Skeletal muscle satellite cell (primary cell): Measurements from ENCODE around the gene JADE2.
"Not testable (repeated sequence)": the region's sequence is repeated elsewhere in the genome, so short reads cannot be mapped to it uniquely, and the experiment has no call there.

Source experiments
- H3K27me3 ChIP-seq: 2 replicates; pipeline ENCODE4 v1.7.0; 2013; ENCODE audit warnings: low read length; ENCODE audit not compliant: control insufficient read depth, insufficient read depth
- H3K36me3 ChIP-seq: 2 replicates; pipeline ENCODE4 v1.7.0; 2013; ENCODE audit warnings: mild to moderate bottlenecking, control low read depth, low read length; ENCODE audit not compliant: insufficient read depth
- H3K4me1 ChIP-seq: 2 replicates; pipeline ENCODE4 v1.7.0; 2013; ENCODE audit warnings: low read length; ENCODE audit not compliant: control insufficient read depth, insufficient read depth
- H3K4me2 ChIP-seq: 2 replicates; pipeline ENCODE4 v1.7.0; 2013; ENCODE audit warnings: mild to moderate bottlenecking, low read length
- H3K4me3 ChIP-seq: 2 replicates; pipeline ENCODE4 v1.7.0; 2013; ENCODE audit warnings: low read length
- H3K9ac ChIP-seq: 2 replicates; pipeline ENCODE4 v1.7.0; 2013; ENCODE audit warnings: mild to moderate bottlenecking, low read depth, low read length, moderate library complexity
- H3K9me3 ChIP-seq: replicated peaks from 2 replicates; pipeline ENCODE4 v1.7.0; 2013; ENCODE audit warnings: mild to moderate bottlenecking, control low read depth, low read length

The JADE2 gene

DNA sequence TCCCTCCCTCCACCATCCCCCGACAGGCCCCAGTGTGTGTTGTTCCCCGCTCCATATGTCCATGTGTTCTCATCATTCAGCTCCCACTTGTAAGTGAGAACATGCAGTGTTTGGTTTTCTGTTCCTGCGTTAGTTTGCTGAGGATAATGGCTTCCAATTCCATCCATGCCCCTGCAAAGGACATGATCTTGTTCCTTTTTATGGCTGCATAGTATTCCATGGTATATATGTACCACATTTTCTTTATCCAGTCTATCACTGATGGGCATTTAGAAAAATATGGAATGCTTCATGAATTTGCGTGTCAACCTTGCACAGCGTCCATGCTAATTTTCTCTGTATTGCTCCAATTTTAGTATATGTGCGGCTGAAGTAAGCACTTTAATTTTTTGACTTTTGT lies 25.6 kb upstream of the JADE2 start:
- peaks cover 19% of the 10 kb centered on the region for H3K4me1 ChIP-seq
- not testable (repeated sequence) for H3K4me3 ChIP-seq, H3K9me3 ChIP-seq, H3K27me3 ChIP-seq, H3K36me3 ChIP-seq, H3K9ac ChIP-seq, H3K4me2 ChIP-seq

DNA sequence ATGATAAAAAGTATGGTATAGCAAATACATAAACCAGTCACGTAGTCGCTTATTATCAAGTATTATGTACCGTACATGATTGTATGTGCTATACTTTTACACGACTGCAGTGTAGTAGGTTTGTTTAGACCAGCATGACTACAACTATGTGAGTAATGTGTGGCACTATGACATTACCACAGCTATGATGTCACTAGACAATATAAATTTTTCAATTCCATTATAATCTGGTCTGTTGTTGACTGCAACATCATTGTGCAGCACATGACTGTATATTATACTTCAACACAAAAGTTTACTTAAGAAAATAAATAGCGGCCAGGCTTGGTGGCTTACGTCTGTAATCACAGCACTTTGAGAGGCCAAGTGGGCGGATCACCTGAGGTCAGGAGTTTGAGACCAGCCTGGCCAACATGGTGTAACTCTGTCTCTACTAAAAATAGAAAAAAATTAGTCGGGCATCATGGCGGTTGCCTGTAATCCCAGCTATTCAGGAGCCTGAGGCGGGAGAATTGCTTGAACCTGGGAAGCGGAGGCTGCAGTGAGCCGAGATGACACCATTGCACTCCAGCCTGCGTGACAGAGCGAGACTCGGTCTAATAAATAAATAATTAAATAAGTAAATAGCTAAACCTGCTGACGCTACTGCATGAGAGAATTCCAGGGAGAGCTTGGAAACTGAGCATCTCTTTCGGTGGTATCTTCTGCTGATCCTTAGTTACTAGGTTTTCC lies 24.6 kb upstream of the JADE2 start:
- Histone ChIP-seq H3K9me3 (no peaks in the 10 kb centered on the region), H3K4me1 (peaks cover 19% of the 10 kb centered on the region), H3K36me3 (no peaks in the 10 kb centered on the region), H3K27me3 (no peaks in the 10 kb centered on the region), H3K9ac (no peak overlapping the region), H3K4me3 (no peak overlapping the region), H3K4me2 (no peak overlapping the region)

DNA sequence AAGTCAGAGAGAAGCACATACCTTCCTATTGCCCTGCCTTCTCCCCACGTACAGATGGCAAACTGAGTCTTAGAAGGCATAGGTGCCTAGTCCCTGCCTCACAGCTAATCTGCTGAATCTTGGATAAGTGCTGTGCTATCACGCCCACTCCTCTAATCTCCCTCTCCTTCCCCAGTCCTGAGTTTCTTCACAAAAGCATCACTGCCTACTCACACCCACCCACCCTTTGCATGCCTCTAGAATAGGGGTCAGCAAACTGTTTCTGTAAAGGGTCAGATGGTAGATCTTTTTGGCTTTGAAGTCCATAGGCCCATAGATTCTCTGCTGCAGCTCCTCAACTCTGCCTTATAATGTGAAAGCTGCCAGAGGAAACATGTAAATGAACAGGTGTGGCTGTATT lies 23.2 kb upstream of the JADE2 start:
- no peak overlapping the region for H3K4me3 ChIP-seq
- no peaks in the 10 kb centered on the region for H3K9me3 ChIP-seq
- peaks cover 29% of the 10 kb centered on the region for H3K4me1 ChIP-seq
- no peak overlapping the region for H3K9ac ChIP-seq
- no peak overlapping the region for H3K4me2 ChIP-seq
- no peaks in the 10 kb centered on the region for H3K36me3 ChIP-seq
- no peaks in the 10 kb centered on the region for H3K27me3 ChIP-seq

DNA sequence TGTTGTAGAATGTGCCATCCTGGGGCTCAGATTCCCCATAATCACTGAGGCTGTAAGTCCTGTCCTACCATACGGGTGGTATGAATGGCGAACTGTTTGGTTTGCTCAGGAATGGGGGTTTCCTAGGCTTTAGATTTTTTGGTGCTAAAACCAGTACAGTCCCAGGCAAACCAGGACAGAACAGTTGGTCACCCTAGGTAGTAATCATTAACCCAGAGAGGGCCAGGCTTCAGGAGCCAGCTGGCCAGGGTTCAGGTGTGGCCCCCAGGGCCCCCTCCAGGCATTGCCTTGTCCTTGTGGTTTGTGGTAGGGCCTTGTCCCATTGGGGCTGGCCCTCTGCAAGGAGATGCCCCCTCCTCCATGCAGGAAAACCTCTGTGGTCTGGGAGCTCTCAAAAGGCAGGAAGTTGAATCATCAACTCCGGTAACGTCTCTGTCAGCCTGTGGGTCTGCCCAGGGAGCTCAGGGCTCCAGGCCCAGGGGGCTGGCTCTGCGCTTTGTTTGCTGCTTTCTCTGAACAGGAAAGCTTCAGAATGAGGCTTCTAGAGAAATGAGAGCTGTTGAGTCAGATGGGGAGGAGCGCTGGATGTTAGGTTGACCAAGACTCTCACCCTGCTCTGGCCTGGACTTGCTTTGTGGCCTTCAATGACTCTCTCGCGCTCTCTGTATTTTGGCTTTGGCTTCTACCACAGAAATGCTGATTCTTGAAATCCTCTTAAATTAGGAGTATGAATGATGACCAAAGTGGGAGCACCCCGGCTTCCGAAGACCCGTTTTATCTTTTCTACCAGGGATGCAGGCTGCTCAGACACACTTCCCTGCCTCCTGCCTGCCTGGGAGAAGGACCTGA lies 22.2 kb upstream of the JADE2 start:
- Histone ChIP-seq H3K36me3 (no peaks in the 10 kb centered on the region), H3K4me2 (peak overlapping the region; percentile 44), H3K4me3 (no peak overlapping the region), H3K27me3 (no peaks in the 10 kb centered on the region), H3K4me1 (peaks cover 29% of the 10 kb centered on the region), H3K9ac (peak overlapping the region; percentile 72), H3K9me3 (no peaks in the 10 kb centered on the region)

DNA sequence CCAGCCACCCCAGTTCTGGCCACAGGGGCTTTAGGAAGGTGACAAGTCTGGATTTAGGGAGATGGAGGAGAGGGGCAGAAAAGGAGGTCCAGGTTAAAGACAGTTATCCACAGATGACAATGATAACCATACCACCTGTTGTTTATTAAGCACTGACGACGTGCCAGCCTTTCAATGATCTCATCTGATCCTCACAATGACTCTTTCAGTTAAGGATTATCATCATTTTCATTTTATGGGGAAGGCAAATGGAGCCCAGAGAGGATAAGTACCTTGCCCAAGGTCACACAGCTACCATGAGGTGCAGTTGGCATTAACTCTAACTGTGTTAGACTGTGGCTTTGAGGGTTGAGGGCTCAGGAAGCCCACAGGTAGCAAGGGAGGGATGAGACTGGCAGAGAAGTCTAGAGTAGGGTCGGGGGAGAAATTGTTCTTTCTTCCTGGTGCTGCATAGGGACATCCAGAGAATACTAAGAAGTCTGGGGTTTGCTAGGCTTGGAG lies 21.5 kb upstream of the JADE2 start:
- H3K4me2 ChIP-seq: peak overlapping the region; percentile 37
- H3K4me1 ChIP-seq: peaks cover 31% of the 10 kb centered on the region
- no peak overlapping the region for H3K4me3 ChIP-seq
- no peaks in the 10 kb centered on the region for H3K36me3 ChIP-seq
- H3K9me3 ChIP-seq: no peaks in the 10 kb centered on the region
- no peaks in the 10 kb centered on the region for H3K27me3 ChIP-seq
- peak overlapping the region; percentile 72 for H3K9ac ChIP-seq

DNA sequence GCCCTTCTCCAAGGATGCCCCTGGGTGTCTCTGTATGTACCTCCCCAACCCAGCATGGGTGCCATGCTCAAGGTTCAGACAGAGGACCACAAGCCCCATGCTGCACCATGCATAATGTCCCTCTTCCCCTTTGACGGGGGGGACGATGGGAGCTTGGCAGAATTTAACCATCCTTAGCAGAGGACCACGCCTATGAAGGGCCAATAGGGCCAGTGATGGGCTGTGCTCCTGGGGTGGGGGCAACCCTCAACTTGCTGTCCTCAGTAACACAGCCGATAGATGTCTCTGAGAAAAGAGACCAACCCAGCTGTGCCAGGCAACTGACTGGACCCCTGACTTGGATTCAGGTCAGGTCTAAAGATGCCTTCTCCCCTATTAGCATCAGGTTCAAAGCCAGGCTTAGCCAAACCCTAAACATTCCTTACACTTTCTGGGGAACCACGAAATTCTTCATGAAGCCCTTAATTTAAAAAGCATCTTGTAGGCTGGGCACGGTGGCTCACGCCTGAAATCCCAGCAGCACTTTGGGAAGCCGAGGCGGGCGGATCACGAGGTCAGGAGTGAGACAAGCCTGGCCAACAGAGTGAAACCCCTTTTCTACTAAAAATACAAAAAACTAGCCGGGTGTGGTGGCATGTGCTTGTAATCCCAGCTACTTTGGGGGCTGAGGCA lies 20.7 kb upstream of the JADE2 start:
- peaks cover 39% of the 10 kb centered on the region for H3K4me1 ChIP-seq

DNA sequence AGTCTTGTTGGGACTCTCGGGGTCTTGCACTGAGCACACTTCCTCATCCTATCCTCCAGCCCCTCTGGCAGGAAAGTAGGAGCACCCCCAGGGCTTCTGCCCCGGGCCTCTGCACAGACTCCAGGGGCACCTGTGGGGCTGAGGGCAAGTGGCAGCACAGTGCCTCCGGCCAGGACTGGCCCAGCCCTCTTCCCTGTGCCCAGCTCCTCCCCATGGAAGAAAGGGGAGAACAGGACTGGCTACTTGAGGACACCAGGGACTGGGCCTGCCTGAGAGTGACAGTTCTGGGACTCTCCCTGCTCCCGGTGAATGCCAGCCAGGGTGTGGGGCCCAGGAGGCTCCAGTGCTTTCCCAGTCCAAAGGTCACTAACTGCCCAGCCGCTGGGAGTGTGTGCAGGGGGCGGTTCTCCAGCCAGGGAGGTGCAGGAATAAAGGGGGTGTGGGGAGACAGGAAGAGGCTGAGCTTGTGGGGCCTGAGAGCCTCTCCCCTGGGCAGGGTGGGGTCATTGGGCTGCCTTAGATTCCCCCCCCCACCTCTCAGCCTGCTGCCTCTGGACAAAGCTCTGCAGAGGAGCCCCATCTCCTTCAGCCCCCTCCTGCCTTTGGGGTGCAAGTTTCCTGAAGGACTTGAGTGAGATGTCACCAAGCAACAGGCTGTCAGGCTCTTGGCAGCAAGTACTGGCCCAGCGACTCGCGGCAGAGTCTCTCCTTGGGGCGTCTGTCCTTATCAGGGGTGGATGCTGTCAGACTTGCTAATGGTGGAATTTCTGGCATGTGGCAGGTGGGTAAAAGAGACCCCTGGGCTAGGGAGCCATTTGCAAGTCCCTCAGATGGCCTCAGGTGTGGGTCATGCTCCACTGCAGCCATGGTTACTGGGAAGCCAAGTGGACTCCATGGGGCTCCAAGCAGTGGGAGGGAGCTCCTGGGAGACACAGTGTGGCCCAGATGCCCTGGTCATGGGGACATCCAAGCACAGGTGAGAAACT lies 19.1 kb upstream of the JADE2 start:
- Histone ChIP-seq H3K9me3 (no peaks in the 10 kb centered on the region), H3K4me3 (no peak overlapping the region), H3K4me2 (no peak overlapping the region), H3K4me1 (peaks cover 54% of the 10 kb centered on the region), H3K36me3 (no peaks in the 10 kb centered on the region), H3K27me3 (no peaks in the 10 kb centered on the region), H3K9ac (no peak overlapping the region)

More for the DNA sequence above, 20.7 kb upstream of the JADE2 start:
- Histone ChIP-seq H3K27me3 (no peaks in the 10 kb centered on the region), H3K9me3 (no peaks in the 10 kb centered on the region), H3K36me3 (no peaks in the 10 kb centered on the region), H3K4me2 (no peak overlapping the region), H3K4me3 (no peak overlapping the region), H3K9ac (no peak overlapping the region)

DNA sequence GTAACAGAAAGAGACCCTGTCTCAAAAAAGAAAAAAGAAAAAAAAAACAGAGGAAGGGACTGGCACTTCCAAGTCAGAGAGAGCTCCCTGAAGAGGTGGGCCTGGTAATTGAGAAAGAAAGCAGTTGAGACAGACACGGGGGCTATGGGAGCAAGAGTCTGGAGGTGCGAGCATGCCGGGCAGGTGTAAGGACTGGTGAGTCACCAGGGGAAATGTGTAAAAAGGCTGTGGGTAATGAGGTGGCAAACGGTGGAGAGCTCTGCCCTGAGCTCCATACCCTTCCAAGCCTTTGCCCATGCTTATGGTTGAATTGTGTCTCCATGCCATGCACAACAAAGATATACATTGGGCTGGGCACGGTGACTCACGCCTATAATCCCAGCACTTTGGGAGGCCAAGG lies 18.0 kb upstream of the JADE2 start:
- Histone ChIP-seq H3K36me3 (no peaks in the 10 kb centered on the region), H3K4me3 (no peak overlapping the region), H3K9me3 (no peaks in the 10 kb centered on the region), H3K9ac (no peak overlapping the region), H3K27me3 (no peaks in the 10 kb centered on the region), H3K4me1 (peaks cover 65% of the 10 kb centered on the region), H3K4me2 (no peak overlapping the region)

DNA sequence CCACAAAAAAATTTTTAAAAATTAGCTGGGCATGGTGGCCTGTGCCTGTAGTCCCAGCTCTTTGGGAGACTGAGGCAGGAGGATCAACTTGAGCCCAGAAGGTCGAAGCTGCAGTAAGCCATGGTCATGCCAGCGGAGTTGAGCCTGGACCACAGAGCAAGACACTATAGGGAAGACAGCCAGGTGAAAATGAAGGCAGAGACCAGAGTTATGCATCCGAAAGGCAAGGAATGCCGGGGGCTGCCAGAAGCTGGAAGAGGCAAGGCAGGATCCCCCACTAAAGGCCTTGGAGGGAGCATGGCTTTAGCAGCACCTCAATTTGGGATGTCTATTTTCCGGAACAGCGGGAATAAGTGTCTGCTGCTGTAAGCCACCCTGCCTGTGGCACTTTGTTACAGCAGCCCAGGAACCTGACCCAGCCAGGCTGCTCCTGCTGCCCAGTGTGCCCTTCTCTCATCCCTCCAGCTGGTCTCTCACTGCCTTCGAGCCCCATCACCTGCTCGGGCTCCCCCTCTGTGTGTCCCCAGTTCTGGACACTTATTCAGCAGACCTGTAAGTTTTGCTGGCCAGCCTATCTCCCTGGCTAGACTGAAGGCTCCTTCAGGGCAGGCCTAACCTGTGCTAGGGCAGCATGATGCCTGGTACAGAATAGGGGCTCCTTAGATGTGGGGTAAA lies 16.8 kb upstream of the JADE2 start:
- no peak overlapping the region for H3K4me2 ChIP-seq
- H3K9ac ChIP-seq: no peak overlapping the region
- H3K27me3 ChIP-seq: no peaks in the 10 kb centered on the region
- peaks cover 57% of the 10 kb centered on the region for H3K4me1 ChIP-seq
- no peaks in the 10 kb centered on the region for H3K36me3 ChIP-seq
- no peak overlapping the region for H3K4me3 ChIP-seq
- H3K9me3 ChIP-seq: no peaks in the 10 kb centered on the region

DNA sequence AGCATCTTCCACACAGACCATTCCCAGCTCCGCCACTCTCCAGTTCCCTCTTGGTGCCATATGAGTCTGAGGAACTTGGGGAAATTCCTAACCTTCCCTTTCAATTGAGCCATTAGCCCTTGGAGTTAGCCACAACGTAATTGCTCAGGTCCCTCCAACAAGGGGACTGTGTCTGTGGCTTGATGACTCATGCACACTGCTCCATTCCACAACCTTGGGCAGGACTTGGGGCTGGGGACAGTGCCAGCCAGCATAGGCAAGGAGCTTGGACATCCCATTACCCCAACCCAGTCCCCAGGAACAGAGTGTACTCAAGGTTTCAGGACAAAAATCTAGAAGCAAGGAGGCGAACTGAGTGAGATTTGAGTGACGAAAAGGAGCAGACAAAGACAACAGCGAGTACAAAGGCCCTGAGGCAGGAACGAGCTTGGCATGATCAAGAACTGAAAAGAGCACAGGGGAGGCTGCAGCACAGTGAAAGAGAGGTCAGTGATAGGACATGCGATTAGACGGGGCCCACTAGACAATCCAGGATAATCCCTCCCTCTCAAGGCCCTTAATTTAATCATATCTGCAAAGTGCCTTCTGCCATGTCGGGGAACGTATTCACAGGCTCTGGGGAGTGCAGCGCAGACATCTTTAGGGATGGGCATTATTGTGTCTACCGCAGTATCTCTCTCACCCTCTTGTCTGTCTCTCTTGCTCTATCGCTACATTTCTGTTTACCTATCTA lies 16.0 kb upstream of the JADE2 start:
- Histone ChIP-seq H3K4me3 (no peak overlapping the region), H3K4me1 (peaks cover 49% of the 10 kb centered on the region), H3K27me3 (no peaks in the 10 kb centered on the region), H3K9me3 (no peaks in the 10 kb centered on the region), H3K36me3 (no peaks in the 10 kb centered on the region), H3K9ac (no peak overlapping the region), H3K4me2 (peak overlapping the region; percentile 33)
